Measurements from ENCODE around the gene ERMP1.
A peak's percentile ranks its signal among the peaks of the same experiment; 100 is the strongest.
"Not testable (repeated sequence)": the region's sequence is repeated elsewhere in the genome, so short reads cannot be mapped to it uniquely, and the experiment has no call there.

The ERMP1 gene, protein sequence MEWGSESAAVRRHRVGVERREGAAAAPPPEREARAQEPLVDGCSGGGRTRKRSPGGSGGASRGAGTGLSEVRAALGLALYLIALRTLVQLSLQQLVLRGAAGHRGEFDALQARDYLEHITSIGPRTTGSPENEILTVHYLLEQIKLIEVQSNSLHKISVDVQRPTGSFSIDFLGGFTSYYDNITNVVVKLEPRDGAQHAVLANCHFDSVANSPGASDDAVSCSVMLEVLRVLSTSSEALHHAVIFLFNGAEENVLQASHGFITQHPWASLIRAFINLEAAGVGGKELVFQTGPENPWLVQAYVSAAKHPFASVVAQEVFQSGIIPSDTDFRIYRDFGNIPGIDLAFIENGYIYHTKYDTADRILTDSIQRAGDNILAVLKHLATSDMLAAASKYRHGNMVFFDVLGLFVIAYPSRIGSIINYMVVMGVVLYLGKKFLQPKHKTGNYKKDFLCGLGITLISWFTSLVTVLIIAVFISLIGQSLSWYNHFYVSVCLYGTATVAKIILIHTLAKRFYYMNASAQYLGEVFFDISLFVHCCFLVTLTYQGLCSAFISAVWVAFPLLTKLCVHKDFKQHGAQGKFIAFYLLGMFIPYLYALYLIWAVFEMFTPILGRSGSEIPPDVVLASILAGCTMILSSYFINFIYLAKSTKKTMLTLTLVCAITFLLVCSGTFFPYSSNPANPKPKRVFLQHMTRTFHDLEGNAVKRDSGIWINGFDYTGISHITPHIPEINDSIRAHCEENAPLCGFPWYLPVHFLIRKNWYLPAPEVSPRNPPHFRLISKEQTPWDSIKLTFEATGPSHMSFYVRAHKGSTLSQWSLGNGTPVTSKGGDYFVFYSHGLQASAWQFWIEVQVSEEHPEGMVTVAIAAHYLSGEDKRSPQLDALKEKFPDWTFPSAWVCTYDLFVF

DNA sequence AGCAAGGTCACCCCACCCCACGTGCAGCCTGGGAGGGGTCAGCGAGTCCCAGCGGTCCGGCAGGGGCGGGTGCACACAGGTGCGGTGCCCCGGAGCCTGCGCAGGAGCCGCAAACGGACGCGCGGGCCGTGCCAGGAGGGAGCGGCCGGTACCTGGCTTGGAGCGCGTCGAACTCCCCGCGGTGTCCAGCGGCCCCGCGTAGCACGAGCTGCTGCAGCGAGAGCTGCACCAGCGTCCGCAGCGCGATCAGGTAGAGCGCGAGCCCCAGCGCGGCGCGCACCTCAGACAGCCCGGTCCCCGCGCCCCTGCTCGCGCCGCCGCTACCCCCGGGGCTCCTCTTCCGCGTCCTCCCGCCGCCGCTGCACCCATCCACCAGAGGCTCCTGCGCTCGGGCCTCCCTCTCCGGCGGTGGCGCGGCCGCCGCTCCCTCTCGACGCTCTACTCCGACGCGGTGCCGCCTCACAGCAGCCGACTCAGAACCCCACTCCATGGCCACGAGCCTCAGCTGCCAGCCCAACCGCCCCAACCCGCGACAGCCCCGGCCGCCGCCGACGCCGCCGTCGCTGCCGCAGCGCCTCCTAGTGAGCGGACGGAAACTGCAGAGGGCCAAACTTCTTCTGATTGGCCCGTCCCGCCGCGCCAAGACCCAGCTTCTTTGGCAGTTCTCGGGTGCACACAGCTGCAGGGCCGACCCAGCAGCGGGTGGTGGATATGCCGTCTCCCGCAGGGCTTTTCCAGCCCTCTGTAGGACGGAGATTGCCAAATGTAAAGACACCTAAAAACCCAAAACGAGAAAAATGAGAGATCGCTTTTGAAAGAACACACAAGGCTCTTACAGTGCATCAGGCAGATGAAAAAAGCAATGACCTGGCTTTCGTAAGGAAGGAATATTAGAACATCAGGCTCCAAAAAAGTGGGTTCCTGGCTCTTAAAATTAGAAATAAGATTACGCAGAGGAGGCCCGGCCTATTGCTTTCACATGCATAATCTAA, at the start of gene ERMP1:
Gene ERMP1 (minus strand): TSS at position 580 of the 992 bp plus-strand sequence. CDS start 90 bp downstream, at position 490.
- peak; percentile 83 to 86 for DNase-seq (ENCODE audit: low read depth in 2 of 2)

GRCh38 chr9:5882244-5883012, 49.5 kb upstream of the ERMP1 start:
- not testable (repeated sequence) for DNase-seq (ENCODE audit: low read depth in 2 of 2)

DNA sequence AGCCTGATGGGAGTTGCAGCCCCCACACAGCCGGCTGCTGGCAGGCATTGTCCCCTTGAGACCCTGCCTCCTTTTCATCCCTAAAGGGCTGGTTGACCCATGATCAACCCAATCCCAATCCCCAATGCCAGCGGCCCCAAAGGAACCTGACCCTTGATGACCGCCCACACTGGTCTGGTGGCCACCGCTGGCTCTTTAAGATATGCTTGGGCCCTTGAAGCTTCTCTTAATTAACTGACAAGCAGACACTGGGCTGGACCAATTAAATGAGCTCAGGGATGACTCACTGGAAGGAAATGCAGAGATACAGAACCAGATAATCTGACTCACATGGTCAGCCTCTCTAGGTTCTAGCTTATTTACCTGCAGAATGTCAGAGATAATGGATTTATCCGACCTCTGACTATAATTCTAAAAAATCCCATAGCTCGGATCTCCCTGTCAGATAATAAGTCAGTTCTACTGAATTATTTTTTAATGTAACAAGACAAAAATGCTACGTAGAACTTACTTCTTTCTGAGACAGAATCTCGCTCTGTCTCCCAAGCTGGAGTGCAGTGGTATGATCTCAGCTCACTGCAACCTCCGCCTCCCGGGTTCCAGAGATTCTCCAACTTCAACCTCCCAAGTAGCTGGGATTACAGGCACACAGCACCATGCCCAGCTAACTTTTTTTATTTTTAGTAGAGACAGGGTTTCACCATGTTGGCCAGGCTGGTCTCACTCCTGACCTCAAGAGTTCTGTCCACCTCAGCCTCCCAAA, 46.7 kb upstream of the ERMP1 start:
- DNase-seq (ENCODE audit: low read depth in 2 of 2) = no peak

- no peak for DNase-seq (ENCODE audit: low read depth in 2 of 2)
Measured at GRCh38 chr9:5876711-5877110, 43.8 kb upstream of the ERMP1 start.

DNA sequence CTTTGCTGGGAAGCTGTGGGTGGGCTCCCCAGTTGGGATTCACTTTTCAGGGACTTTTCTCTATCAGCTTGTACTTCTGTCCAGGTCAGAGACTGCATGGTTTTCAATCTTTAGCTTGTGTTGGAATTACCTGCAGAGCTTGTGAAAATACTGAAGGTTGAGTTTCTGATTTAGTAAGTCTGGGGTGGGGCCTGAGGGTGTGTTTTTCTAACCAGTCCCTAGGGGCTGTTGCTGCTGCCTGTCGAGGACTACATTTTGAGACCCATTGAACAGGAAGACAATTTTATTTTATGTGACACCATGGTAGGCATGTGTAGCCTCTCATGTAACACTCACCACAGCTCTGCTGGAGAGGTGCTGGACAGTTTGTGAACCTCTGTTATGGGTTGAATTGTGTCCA, 43.1 kb upstream of the ERMP1 start:
- no peak for DNase-seq (ENCODE audit: low read depth in 2 of 2)

GRCh38 chr9:5874048-5874447, 41.1 kb upstream of the ERMP1 start:
- DNase-seq (ENCODE audit: low read depth in 2 of 2) = no peak

- no peak for DNase-seq (ENCODE audit: low read depth in 2 of 2)
Measured at GRCh38 chr9:5873439-5873838, 40.5 kb upstream of the ERMP1 start.

GRCh38 chr9:5872511-5872910, 39.6 kb upstream of the ERMP1 start:
- DNase-seq (ENCODE audit: low read depth in 2 of 2) = no peak

DNA sequence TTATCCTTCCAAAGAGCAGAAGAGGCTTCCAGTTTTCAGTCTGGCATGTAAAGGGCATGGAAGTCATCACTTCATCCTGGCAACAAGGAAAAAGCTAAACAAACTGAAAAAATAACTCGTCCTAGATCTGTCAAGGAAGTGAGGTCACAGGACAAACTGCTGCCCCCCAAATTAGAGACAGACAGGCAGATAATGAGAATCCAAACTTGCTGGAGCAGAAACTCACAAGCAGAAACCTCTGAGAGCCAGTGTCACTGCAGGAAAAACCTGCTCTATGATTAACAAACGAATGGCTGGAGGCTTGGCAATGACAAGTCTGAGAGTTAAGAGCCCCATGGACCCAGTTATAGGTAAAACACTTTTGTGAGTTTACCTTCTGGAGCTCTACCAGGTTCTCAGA, 38.9 kb upstream of the ERMP1 start:
- no peak for DNase-seq (ENCODE audit: low read depth in 2 of 2)

GRCh38 chr9:5870691-5871090, 37.8 kb upstream of the ERMP1 start:
- DNase-seq (ENCODE audit: low read depth in 2 of 2) = no peak

DNA sequence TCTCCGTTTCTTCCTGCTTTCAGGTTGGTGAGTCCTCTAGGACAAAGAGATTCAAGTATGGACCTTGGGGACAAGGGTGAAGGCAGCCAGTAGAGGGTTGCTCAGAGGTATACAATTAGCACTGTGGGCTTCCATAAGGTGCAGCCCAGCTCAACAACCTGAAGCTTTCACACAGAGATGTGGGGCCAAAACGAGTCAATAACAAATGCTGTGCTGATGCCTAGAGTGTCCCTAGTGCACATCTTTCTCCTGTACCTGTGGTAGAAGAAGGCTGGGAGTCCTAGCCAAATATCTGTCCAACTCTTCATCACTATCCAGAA, 37.1 kb upstream of the ERMP1 start:
- no peak for DNase-seq (ENCODE audit: low read depth in 2 of 2)

GRCh38 chr9:5869315-5870019, 36.5 kb upstream of the ERMP1 start:
- peak in 1 of 2 donors; percentile 16 for DNase-seq (ENCODE audit: low read depth in 2 of 2)

DNA sequence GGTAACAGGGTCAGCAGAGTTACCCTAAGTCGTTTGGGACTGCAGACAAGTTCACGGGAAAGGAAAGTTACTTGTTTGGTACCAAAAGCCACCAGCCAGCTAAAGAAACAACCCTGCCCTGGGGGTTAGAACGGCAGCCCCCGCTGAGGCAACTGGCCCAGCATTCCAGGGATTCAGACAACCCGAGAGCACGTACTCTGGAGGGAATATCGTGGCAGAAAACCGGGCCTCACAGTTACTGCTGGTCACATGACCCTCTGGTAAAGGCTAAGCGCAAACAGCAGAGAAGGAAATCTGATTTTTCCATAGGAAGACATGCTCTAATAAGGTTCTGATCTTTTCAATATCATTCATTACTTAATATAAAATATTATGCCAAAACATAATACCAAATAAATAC, 35.3 kb upstream of the ERMP1 start:
- DNase-seq (ENCODE audit: low read depth in 2 of 2) = no peak

- DNase-seq (ENCODE audit: low read depth in 2 of 2) = no peak
Measured at GRCh38 chr9:5866685-5867084, 33.8 kb upstream of the ERMP1 start.

- DNase-seq (ENCODE audit: low read depth in 2 of 2) = no peak
Measured at GRCh38 chr9:5866272-5866671, 33.4 kb upstream of the ERMP1 start.

DNA sequence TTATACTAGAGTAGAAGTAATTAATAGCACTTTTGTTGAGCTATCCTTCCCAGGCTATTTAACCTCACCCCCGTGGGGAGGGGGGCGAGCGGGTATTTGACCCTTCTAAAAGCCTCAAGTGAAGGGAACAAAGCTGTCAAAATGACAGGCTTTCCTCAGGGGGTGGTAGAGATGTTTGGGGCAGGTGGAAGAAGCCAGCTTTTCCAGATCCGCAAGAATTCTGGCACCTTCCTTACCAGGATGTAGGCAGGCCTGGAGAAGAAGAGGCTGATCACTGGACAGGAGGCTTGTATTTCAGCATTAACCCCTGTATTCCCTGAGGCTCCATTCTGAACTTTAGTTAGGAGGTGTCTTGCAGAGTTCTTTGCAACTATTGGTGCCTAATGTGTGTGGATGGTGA, 31.5 kb upstream of the ERMP1 start:
- no peak for DNase-seq (ENCODE audit: low read depth in 2 of 2)

- no peak for DNase-seq (ENCODE audit: low read depth in 2 of 2)
Measured at GRCh38 chr9:5863092-5863746, 30.3 kb upstream of the ERMP1 start.

DNA sequence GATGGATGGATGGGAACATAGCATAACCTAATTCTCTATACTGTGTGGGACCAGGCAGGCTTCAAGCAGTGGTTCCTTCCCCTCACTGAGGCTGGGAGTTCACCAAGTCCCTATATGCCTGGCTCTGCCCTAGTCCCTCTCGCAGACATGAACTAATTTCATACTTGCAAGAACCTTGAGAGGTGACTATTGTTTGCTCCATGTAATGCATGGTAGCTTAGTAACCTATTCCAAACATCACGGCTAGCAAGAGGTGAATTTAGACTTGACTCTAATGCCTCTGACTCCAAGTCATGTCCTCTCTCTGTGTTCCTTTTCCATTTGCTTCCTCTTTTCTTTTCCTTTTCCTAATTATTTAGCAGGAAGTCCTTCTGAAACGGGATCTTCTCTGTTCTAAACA, 25.9 kb upstream of the ERMP1 start:
- no peak for DNase-seq (ENCODE audit: low read depth in 2 of 2)

GRCh38 chr9:5857928-5858327, 25.0 kb upstream of the ERMP1 start:
- DNase-seq (ENCODE audit: low read depth in 2 of 2) = no peak

All from stimulated activated CD8-positive, alpha-beta memory T cell treated with anti-CD3 and anti-CD28 coated beads, Interleukin-2, amount 100 ng/mL, for 48 hours (primary cell).